ENCODE data around the gene ZNF394.

The ZNF394 gene

GRCh38 chr7:99469381-99470065 is 30.6 kb downstream of the ZNF394 start:
- no peak for TF ChIP-seq REST (IDR thresholded peaks at IDR 0.05; ENCODE audit: low read depth)
- no peak for TF ChIP-seq CEBPB (IDR thresholded peaks at IDR 0.05)
- TF ChIP-seq FOXM1 (IDR thresholded peaks at IDR 0.05; ENCODE audit: borderline replicate concordance, low read depth), result no peak
- no peak for TF ChIP-seq TAF1 (IDR thresholded peaks at IDR 0.05; ENCODE audit: low read depth)
- TF ChIP-seq MAX (IDR thresholded peaks at IDR 0.05), result no peak
- TF ChIP-seq ZBTB7A (IDR thresholded peaks at IDR 0.05; ENCODE audit: low read depth), result no peak
- TF ChIP-seq RAD21 (IDR thresholded peaks at IDR 0.05; ENCODE audit: low read depth), result no peak
- no peak for TF ChIP-seq YY1 (IDR thresholded peaks at IDR 0.05; ENCODE audit: low read depth)
- TF ChIP-seq TCF12 (IDR thresholded peaks at IDR 0.05; ENCODE audit: low read depth), result no peak
- no peak for TF ChIP-seq CREB1 (IDR thresholded peaks at IDR 0.05; ENCODE audit: low read depth)
- TF ChIP-seq EGR1 (IDR thresholded peaks at IDR 0.05), result no peak
- no peak for TF ChIP-seq EP300 (IDR thresholded peaks at IDR 0.05; ENCODE audit: borderline replicate concordance)
- no peak for TF ChIP-seq TEAD4 (IDR thresholded peaks at IDR 0.05)
- TF ChIP-seq NFIC (IDR thresholded peaks at IDR 0.05), result no peak
- TF ChIP-seq USF1 (IDR thresholded peaks at IDR 0.05), result no peak

GRCh38 chr7:99468336-99468918 is 31.7 kb downstream of the ZNF394 start:
- no peak for TF ChIP-seq MAX (IDR thresholded peaks at IDR 0.05)
- no peak for TF ChIP-seq RAD21 (IDR thresholded peaks at IDR 0.05; ENCODE audit: low read depth)
- TF ChIP-seq EGR1 (IDR thresholded peaks at IDR 0.05), result no peak
- no peak for TF ChIP-seq CEBPB (IDR thresholded peaks at IDR 0.05)
- no peak for TF ChIP-seq NFIC (IDR thresholded peaks at IDR 0.05)
- no peak for TF ChIP-seq USF1 (IDR thresholded peaks at IDR 0.05)
- no peak for TF ChIP-seq TEAD4 (IDR thresholded peaks at IDR 0.05)
- no peak for TF ChIP-seq ZBTB7A (IDR thresholded peaks at IDR 0.05; ENCODE audit: low read depth)

- no peak for TF ChIP-seq YY1 (IDR thresholded peaks at IDR 0.05; ENCODE audit: low read depth)
- TF ChIP-seq FOXM1 (IDR thresholded peaks at IDR 0.05; ENCODE audit: borderline replicate concordance, low read depth), result no peak
- no peak for TF ChIP-seq NFIC (IDR thresholded peaks at IDR 0.05)
- TF ChIP-seq EP300 (IDR thresholded peaks at IDR 0.05; ENCODE audit: borderline replicate concordance), result no peak
- TF ChIP-seq CREB1 (IDR thresholded peaks at IDR 0.05; ENCODE audit: low read depth), result no peak
- TF ChIP-seq EGR1 (IDR thresholded peaks at IDR 0.05), result no peak
- TF ChIP-seq USF1 (IDR thresholded peaks at IDR 0.05), result no peak
- no peak for TF ChIP-seq MAX (IDR thresholded peaks at IDR 0.05)
- TF ChIP-seq TAF1 (IDR thresholded peaks at IDR 0.05; ENCODE audit: low read depth), result no peak
- TF ChIP-seq REST (IDR thresholded peaks at IDR 0.05; ENCODE audit: low read depth), result no peak
- no peak for TF ChIP-seq TCF12 (IDR thresholded peaks at IDR 0.05; ENCODE audit: low read depth)
- no peak for TF ChIP-seq RAD21 (IDR thresholded peaks at IDR 0.05; ENCODE audit: low read depth)
- TF ChIP-seq TEAD4 (IDR thresholded peaks at IDR 0.05), result no peak
- no peak for TF ChIP-seq ZBTB7A (IDR thresholded peaks at IDR 0.05; ENCODE audit: low read depth)
- no peak for TF ChIP-seq CEBPB (IDR thresholded peaks at IDR 0.05)
Measured at GRCh38 chr7:99465421-99465768, 34.7 kb downstream of the ZNF394 start.

- no peak for TF ChIP-seq TCF12 (IDR thresholded peaks at IDR 0.05; ENCODE audit: low read depth)
- no peak for TF ChIP-seq FOXM1 (IDR thresholded peaks at IDR 0.05; ENCODE audit: borderline replicate concordance, low read depth)
- no peak for TF ChIP-seq RAD21 (IDR thresholded peaks at IDR 0.05; ENCODE audit: low read depth)
- TF ChIP-seq YY1 (IDR thresholded peaks at IDR 0.05; ENCODE audit: low read depth), result no peak
- TF ChIP-seq USF1 (IDR thresholded peaks at IDR 0.05), result no peak
- no peak for TF ChIP-seq MAX (IDR thresholded peaks at IDR 0.05)
- no peak for TF ChIP-seq EGR1 (IDR thresholded peaks at IDR 0.05)
- TF ChIP-seq REST (IDR thresholded peaks at IDR 0.05; ENCODE audit: low read depth), result no peak
- no peak for TF ChIP-seq CREB1 (IDR thresholded peaks at IDR 0.05; ENCODE audit: low read depth)
- no peak for TF ChIP-seq NFIC (IDR thresholded peaks at IDR 0.05)
- TF ChIP-seq ZBTB7A (IDR thresholded peaks at IDR 0.05; ENCODE audit: low read depth), result no peak
- no peak for TF ChIP-seq CEBPB (IDR thresholded peaks at IDR 0.05)
- TF ChIP-seq EP300 (IDR thresholded peaks at IDR 0.05; ENCODE audit: borderline replicate concordance), result no peak
- no peak for TF ChIP-seq TEAD4 (IDR thresholded peaks at IDR 0.05)
- no peak for TF ChIP-seq TAF1 (IDR thresholded peaks at IDR 0.05; ENCODE audit: low read depth)
Measured at GRCh38 chr7:99461221-99461620, 38.9 kb downstream of the ZNF394 start.
